HG03342 (cell line): Measurements from ENCODE around the gene CCR5AS.
A peak's percentile ranks its signal among the peaks of the same experiment; 100 is the strongest.
"Not testable (repeated sequence)": the region's sequence is repeated elsewhere in the genome, so short reads cannot be mapped to it uniquely, and the experiment has no call there.

Source experiments
- ATAC-seq: cut with Tn5 transposase; IDR thresholded peaks from one replicate; pipeline ENCODE4 v1.9.1; 2021; ENCODE audit warnings: mild to moderate bottlenecking, moderate library complexity; ENCODE audit not compliant: unreplicated experiment

CCR5AS gene

GRCh38 chr3:46359733-46360493 is 47.0 kb downstream of the CCR5AS start:
- no peak for ATAC-seq

DNA sequence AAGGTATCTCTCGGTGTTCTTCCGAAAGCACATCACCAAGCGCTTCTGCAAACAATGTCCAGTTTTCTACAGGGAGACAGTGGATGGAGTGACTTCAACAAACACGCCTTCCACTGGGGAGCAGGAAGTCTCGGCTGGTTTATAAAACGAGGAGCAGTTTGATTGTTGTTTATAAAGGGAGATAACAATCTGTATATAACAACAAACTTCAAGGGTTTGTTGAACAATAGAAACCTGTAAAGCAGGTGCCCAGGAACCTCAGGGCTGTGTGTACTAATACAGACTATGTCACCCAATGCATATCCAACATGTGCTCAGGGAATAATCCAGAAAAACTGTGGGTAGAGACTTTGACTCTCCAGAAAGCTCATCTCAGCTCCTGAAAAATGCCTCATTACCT is 48.4 kb downstream of the CCR5AS start:
- ATAC-seq, result no peak

GRCh38 chr3:46356909-46357308 is 50.0 kb downstream of the CCR5AS start:
- no peak for ATAC-seq

GRCh38 chr3:46356276-46356675 is 50.6 kb downstream of the CCR5AS start:
- ATAC-seq, result no peak

DNA sequence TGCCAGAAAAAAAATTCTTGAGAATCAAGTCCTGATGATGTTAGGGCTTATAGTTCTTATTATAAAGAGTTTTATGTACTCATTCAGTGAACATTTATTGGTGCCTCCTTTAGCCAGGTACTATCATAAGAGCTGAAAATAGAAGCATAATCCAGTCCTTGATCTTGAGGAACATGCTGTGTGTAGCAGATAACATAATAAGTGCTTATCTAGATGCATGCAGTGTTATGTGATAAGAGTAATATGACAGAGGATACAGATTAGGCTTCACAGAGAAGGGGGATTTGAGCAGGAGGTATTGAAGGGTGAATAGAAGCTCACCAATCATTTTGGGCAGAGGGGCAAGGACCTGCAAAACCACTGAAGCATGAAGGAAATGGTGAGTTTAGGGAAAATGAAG is 51.9 kb downstream of the CCR5AS start:
- ATAC-seq, result no peak

GRCh38 chr3:46354478-46354877 is 52.4 kb downstream of the CCR5AS start:
- no peak for ATAC-seq

DNA sequence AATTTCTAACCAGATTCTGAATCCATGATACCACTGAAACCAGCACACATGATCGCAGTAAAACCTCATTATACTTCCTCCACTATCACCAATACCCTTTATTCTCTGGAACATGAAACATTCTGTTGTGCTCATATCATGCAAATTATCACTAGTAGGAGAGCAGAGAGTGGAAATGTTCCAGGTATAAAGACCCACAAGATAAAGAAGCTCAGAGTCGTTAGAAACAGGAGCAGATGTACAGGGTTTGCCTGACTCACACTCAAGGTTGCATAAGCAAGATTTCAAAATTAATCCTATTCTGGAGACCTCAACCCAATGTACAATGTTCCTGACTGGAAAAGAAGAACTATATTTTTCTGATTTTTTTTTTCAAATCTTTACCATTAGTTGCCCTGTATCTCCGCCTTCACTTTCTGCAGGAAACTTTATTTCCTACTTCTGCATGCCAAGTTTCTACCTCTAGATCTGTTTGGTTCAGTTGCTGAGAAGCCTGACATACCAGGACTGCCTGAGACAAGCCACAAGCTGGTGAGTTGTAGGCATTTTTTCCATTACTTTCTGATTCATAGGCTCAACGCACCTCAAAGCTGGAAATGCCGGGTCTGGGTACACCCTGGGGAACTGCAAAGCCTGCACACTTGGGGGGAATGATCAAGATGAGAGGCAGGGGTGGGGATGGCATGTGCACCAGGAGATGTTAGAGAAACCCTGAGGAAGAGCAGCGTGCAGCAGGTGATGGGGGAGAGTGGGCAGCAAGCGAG is 53.0 kb downstream of the CCR5AS start, which contains the start of gene CCR2:
Gene CCR2 (plus strand): TSS at position 465 of the 764 bp plus-strand sequence. CDS start 3,417 bp downstream, outside the sequence.
- no peak for ATAC-seq

DNA sequence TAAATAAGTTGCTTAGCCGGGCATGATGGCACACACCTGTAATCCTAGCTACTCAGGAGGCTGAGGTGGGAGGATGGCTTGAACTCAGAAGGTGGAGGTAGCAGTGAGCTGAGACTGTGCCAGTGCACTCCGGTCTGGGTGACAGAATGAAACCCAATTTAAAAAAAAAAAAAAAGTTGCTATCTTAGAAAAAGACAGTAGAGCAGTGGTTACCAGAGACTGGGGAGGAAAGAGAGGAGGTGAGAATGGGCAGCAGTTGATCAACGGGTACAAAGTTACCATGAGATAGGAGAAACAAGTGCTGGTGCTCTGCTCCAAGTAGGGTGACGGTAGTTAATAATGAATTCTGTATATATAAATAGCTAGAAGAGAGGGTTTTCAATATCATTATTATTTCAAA is 53.8 kb downstream of the CCR5AS start:
- ATAC-seq, result no peak

DNA sequence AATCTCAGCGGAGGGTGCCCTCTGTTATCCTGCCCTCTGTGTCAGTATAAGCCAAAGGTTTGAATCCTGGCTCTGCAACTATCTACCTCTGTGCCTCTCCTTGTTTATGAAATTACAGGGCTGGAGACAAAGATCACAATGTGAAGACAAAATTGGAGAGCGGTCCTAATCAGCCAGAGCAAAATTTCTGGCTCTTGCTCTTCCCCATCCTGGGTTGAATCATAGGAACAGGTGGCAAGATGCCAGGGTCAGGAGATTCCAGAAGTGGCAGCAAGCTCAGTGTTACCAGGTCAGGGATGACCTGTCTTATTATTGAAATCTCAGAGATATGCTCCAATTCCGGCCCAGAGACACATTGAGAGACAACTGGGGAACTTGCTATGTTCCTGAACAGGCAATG is 55.2 kb downstream of the CCR5AS start:
- ATAC-seq, result no peak

- no peak for ATAC-seq
Measured at GRCh38 chr3:46350262-46350565, 56.7 kb downstream of the CCR5AS start.

DNA sequence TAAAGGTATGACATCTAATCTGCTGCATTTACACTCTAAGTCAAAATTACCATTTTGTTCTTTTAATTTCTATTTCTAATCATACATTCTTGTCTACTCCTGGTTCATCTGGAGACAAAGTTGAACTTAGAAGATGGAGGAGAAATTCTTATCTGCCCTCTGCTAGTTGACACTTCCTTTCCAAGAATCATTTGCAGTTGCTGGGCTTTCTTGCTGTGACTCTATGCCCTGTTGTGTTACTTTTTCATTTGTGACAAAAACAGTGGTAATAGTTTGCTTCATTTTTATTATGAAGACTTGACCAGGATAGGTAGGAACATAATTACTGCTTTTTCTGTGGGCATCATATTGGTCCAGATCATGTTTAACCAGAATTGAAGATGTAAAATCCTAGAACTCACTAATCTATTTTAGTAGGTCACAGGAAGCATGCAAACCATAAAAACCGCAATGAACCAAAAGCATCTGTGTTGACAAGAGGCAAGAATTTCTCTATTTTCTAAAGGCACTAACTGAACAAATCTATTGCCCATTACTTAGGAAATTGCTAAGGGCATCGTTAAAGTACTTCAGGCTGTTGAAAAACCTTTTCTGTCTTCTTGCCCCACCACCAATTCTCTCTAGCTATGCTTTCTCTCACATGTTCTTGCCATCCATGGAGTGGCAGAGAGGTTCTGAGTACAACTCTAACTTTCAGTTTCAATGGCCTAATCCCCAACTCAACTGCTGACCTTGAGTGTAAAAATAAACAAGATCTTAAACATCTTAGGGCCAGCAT is 57.2 kb downstream of the CCR5AS start:
- peak; percentile 84 for ATAC-seq

DNA sequence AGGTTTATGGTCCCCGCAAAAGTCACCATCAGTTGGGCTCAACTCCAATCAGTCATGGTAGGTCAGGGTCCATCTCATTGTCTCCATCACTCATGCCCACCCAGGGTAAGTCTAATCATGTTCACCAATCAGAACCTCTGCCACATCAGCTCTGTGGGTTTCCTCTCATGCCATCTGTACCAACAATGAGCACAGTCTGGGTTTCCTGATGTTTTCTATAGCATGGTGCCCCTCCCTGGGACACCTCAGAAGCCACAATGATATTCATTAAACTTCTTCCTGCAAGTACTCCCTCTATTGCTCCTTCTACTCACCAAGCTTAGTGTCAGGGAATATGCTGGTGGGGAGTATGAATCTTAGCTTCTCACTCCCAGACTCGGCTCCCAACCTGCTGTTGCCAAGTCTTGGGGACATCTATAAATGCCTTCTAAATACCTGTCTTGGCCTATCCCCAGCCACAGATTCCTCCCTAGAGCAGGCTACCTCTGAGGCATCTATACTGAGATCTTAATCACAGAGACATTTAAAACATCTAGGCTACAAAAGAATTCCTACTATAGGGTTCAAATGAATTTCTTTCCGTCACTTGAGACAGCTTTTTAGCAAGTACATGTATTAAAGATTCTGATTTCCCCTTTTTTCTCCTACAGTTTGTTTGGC is 57.9 kb downstream of the CCR5AS start:
- no peak for ATAC-seq

DNA sequence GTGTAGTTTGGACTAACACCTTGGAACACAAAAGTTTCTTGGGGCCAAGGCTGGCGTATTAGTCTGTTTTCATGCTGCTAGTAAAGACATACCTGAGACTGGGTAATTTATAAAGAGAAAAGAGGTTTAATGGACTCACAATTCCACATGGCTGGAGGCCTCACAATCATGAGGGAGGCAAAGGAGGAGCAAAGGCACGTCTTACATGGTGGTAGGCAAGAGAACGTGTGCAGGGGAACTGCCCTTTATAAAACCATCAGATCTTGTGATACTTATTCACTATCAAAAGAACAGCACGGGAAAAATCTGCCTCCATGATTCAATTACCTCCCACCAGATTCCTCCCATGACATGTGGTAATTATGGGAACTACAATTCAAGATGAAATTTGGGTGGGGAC is 62.4 kb downstream of the CCR5AS start:
- ATAC-seq, result no peak

DNA sequence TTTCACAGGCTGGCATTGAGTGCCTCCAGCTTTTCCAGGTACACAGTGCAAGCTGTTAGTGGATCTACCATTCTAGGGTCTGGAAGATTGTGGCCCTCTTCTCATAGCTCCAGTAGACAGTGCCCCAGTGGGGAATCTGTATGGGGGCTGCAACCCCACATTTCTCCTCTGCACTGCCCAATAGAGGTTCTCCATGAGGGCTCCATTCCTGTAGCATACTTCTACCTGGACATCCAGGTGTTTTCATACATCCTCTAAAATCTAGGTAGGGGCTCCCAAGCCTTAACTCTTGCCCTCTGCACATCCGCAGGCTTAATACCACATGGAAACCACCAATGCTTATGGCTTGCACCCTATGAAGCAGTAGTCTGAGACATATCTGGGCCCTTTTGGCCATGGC is 68.0 kb downstream of the CCR5AS start:
- ATAC-seq, result no peak

DNA sequence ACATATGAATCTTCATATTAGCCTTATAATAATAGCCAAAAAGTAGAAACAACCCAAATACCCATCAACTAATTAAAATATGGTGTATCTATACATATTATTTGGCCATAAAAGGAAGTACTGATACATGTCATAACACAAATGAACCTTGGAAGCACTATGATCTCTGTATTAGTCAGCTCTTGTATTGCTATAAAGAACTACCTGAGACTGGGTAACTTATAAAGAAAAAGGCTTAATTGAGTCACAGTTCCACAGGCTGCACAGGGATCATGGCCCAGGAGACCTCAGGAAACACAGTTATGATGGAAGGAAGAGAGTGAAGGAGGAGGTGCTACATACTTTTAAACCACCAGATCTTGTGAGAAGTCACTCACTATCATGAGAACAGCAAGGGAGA is 69.0 kb downstream of the CCR5AS start:
- ATAC-seq, result no peak

- ATAC-seq, result no peak
Measured at GRCh38 chr3:46335541-46335940, 71.3 kb downstream of the CCR5AS start.

DNA sequence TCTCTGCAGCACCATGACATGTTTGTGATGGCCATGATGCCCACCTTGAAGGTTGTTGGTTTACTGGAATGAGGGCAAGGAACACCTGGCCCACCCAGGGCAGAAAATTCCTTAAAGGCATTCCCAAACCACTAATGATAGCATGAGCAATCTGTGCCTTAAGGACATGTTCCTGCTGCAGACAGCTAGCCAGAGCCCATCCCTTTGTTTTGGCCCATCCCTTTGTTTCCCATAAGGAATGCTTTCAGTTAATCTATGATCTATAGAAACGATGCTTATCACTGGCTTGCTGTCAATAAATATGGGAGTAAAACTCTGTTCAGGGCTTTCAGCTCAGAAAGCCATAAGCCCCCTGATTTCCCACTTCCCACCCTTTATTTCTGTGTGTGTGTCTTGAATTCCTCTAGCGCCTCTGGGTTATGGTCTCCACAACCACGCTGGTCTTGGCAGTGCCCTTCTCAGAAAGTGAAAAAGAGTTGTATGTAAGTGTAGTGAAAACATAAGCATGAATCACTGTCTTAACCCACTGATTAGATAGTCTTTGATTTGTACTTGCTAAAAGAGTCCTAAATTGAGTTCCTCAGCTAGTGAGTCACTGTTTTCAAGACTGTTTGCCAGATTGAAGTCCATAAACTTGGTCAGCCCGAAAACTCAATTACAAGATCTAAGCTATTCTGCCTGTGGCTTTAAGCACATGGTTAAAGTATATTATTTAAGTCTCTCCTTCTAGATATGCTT is 72.0 kb downstream of the CCR5AS start:
- no peak for ATAC-seq

- not testable (repeated sequence) for ATAC-seq
Measured at GRCh38 chr3:46330676-46331075, 76.2 kb downstream of the CCR5AS start.

GRCh38 chr3:46325645-46326300 is 81.1 kb downstream of the CCR5AS start:
- ATAC-seq, result no peak

DNA sequence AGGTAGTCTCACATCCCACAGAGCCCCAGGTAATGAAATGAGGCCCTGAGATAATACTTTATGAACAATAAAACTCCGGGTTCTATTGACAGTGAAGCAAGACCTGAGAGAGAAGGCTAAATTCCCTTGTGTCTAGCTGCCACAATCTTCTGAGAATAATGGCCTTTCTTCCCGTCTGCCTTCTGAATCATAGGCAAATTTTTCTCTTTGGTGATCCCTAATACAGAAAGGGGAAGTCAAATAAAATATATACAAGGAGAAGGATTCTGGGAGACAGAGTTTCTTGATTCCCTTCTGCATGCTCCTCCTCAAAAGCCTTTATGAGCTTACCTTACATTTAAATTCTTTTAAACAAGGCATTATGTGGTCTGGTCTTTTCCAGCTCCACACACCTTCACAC is 82.8 kb downstream of the CCR5AS start:
- no peak for ATAC-seq
